Nephron progenitor cell (in vitro differentiated cells): ENCODE measurements around the gene HORMAD2.

ENCODE experiments used
- DNase-seq: peaks from one replicate; pipeline ENCODE4 v3.0.0; 2021
- H3K27ac Mint-ChIP-seq: 2 replicates; pipeline ENCODE4 v1.8.0; 2021; ENCODE audit warnings: mild to moderate bottlenecking, moderate library complexity, mixed read lengths
- H3K27me3 Mint-ChIP-seq: 2 replicates; pipeline ENCODE4 v1.8.0; 2021; ENCODE audit warnings: mild to moderate bottlenecking, low read depth, mixed read lengths; ENCODE audit not compliant: poor library complexity
- H3K36me3 Mint-ChIP-seq: 2 replicates; pipeline ENCODE4 v1.8.0; 2021; ENCODE audit warnings: low read depth, mixed read lengths
- H3K4me1 Mint-ChIP-seq: 2 replicates; pipeline ENCODE4 v1.8.0; 2021; ENCODE audit warnings: mixed read lengths
- H3K4me3 Mint-ChIP-seq: 2 replicates; pipeline ENCODE4 v1.8.0; 2021; ENCODE audit warnings: mild to moderate bottlenecking, moderate library complexity, mixed read lengths
- H3K9me3 Mint-ChIP-seq: 2 replicates; pipeline ENCODE4 v1.8.0; 2021; ENCODE audit warnings: mild to moderate bottlenecking, moderate library complexity, mixed read lengths
- CTCF ChIP-seq: fragments of 200-600 bp; sonication (generic); IDR thresholded peaks from 2 replicates; pipeline ENCODE4 v1.5.0; 2021; ENCODE audit warnings: antibody characterized with exemption

Gene HORMAD2

GRCh38 chr22:30044881-30045493, 35.3 kb upstream of the HORMAD2 start:
- Mint-ChIP-seq H3K9me3 (no peaks in the 10 kb centered on the region), H3K4me3 (no peak overlapping the region), H3K36me3 (no peaks in the 10 kb centered on the region), H3K4me1 (peaks cover 6% of the 10 kb centered on the region), H3K27me3 (peaks cover 10% of the 10 kb centered on the region), H3K27ac (no peak overlapping the region)
- DNase-seq, result no peak
- TF ChIP-seq CTCF, result no peak

GRCh38 chr22:30045494-30045887, 34.8 kb upstream of the HORMAD2 start:
- Mint-ChIP-seq H3K9me3 (no peaks in the 10 kb centered on the region), H3K27ac (no peak overlapping the region), H3K4me3 (no peak overlapping the region), H3K4me1 (peaks cover 6% of the 10 kb centered on the region), H3K36me3 (no peaks in the 10 kb centered on the region), H3K27me3 (peaks cover 10% of the 10 kb centered on the region)
- TF ChIP-seq CTCF, result no peak
- no peak for DNase-seq

- peaks cover 6% of the 10 kb centered on the region for H3K27me3 Mint-ChIP-seq
- H3K27ac Mint-ChIP-seq, result no peak overlapping the region
- H3K4me3 Mint-ChIP-seq, result no peak overlapping the region
- no peaks in the 10 kb centered on the region for H3K9me3 Mint-ChIP-seq
- peaks cover 6% of the 10 kb centered on the region for H3K4me1 Mint-ChIP-seq
- DNase-seq, result no peak
- no peak for TF ChIP-seq CTCF
- no peaks in the 10 kb centered on the region for H3K36me3 Mint-ChIP-seq
Measured at GRCh38 chr22:30045901-30046715, 34.2 kb upstream of the HORMAD2 start.

GRCh38 chr22:30046716-30047363, 33.4 kb upstream of the HORMAD2 start:
- no peak for DNase-seq

GRCh38 chr22:30047364-30047738, 32.9 kb upstream of the HORMAD2 start:
- Mint-ChIP-seq H3K9me3 (no peaks in the 10 kb centered on the region), H3K27me3 (peaks cover 6% of the 10 kb centered on the region), H3K4me1 (peaks cover 6% of the 10 kb centered on the region), H3K4me3 (no peak overlapping the region), H3K36me3 (no peaks in the 10 kb centered on the region), H3K27ac (no peak overlapping the region)
- DNase-seq, result no peak
- no peak for TF ChIP-seq CTCF

More at GRCh38 chr22:30046716-30047363, 33.4 kb upstream of the HORMAD2 start:
- Mint-ChIP-seq H3K36me3 (no peaks in the 10 kb centered on the region), H3K4me3 (no peak overlapping the region), H3K4me1 (peaks cover 6% of the 10 kb centered on the region), H3K9me3 (no peaks in the 10 kb centered on the region), H3K27ac (no peak overlapping the region), H3K27me3 (peaks cover 6% of the 10 kb centered on the region)
- no peak for TF ChIP-seq CTCF
